Neural progenitor cell (in vitro differentiated cells): Measurements from ENCODE around the gene TBL1Y. TPM values are rescaled to one million over a fixed set of nuclear protein-coding genes. Genes with fewer than 3 reads are reported as not detected.

ENCODE experiments used
- DNase-seq: peaks from one replicate; pipeline ENCODE4 v3.0.0-alpha.2; 2016; ENCODE audit warnings: low spot score
- H2AFZ ChIP-seq: fragments of 200-600 bp; sonication (generic); replicated peaks from 2 replicates; pipeline ENCODE4 v1.6.1; 2016; ENCODE audit warnings: antibody characterized with exemption
- H3F3A ChIP-seq: fragments of 200-600 bp; sonication (generic); 2 replicates; pipeline ENCODE4 v1.6.1; 2016; ENCODE audit warnings: antibody characterized with exemption, low read depth
- H3K27ac ChIP-seq: fragments of 200-600 bp; sonication (generic); 2 replicates; pipeline ENCODE4 v1.5.1; 2016; ENCODE audit warnings: mild to moderate bottlenecking
- H3K27me3 ChIP-seq: fragments of 200-600 bp; sonication (generic); 2 replicates; pipeline ENCODE4 v1.6.1; 2016; ENCODE audit warnings: mild to moderate bottlenecking, moderate library complexity
- H3K36me3 ChIP-seq: fragments of 200-600 bp; sonication (generic); 2 replicates; pipeline ENCODE4 v1.5.1; 2016
- H3K4me1 ChIP-seq: fragments of 200-600 bp; sonication (generic); 2 replicates; pipeline ENCODE4 v1.6.1; 2016; ENCODE audit warnings: mixed run types
- H3K4me2 ChIP-seq: fragments of 200-600 bp; sonication (generic); 2 replicates; pipeline ENCODE4 v1.6.1; 2016
- H3K4me3 ChIP-seq: fragments of 200-600 bp; sonication (generic); 2 replicates; pipeline ENCODE4 v1.5.1; 2016
- H3K79me2 ChIP-seq: fragments of 200-600 bp; sonication (generic); 2 replicates; pipeline ENCODE4 v1.6.1; 2016; ENCODE audit warnings: low read depth
- H3K9ac ChIP-seq: fragments of 200-600 bp; sonication (generic); 2 replicates; pipeline ENCODE4 v1.6.1; 2016
- H3K9me3 ChIP-seq: fragments of 200-600 bp; sonication (generic); 2 replicates; pipeline ENCODE4 v1.5.1; 2016; ENCODE audit warnings: low read depth
- H4K20me1 ChIP-seq: fragments of 200-600 bp; sonication (generic); 2 replicates; pipeline ENCODE4 v1.6.1; 2016; ENCODE audit warnings: low read depth
- H3K27ac Mint-ChIP-seq: 3 replicates; pipeline ENCODE4 v1.8.0; 2021; ENCODE audit warnings: mixed read lengths
- H3K27me3 Mint-ChIP-seq: 2 replicates; pipeline ENCODE4 v1.8.0; 2022; ENCODE audit warnings: low read depth, mild to moderate bottlenecking, inconsistent platforms, moderate library complexity, mixed read lengths; ENCODE audit not compliant: insufficient read depth
- H3K36me3 Mint-ChIP-seq: 3 replicates; pipeline ENCODE4 v1.8.0; 2021; ENCODE audit warnings: mixed read lengths
- H3K4me1 Mint-ChIP-seq: 3 replicates; pipeline ENCODE4 v1.8.0; 2021; ENCODE audit warnings: mixed read lengths
- H3K4me3 Mint-ChIP-seq: 3 replicates; pipeline ENCODE4 v1.8.0; 2021; ENCODE audit warnings: mild to moderate bottlenecking, moderate library complexity, mixed read lengths
- H3K9me3 Mint-ChIP-seq: 3 replicates; pipeline ENCODE4 v1.8.0; 2020; ENCODE audit warnings: mixed read lengths
- CTCF ChIP-seq: fragments of 200-600 bp; sonication (generic); IDR thresholded peaks from 2 replicates; pipeline ENCODE4 v1.5.1; 2017; ENCODE audit warnings: antibody characterized with exemption, mild to moderate bottlenecking
- EZH2 ChIP-seq: fragments of 200-600 bp; sonication (generic); IDR thresholded peaks from 2 replicates; pipeline ENCODE4 v1.6.1; 2017; ENCODE audit warnings: antibody characterized with exemption, mild to moderate bottlenecking, moderate library complexity
- EZH2phosphoT487 ChIP-seq: fragments of 200-600 bp; sonication (generic); IDR thresholded peaks from 2 replicates; pipeline ENCODE4 v1.6.1; 2017; ENCODE audit warnings: antibody characterized with exemption
- total RNA-seq: library from RNA; depleted of rRNA; stranded (reverse); fragments of >200 nt; gene quantifications from 2 replicates; pipeline ENCODE4 v1.2.3, GENCODE V29; 2015; ENCODE audit warnings: low replicate concordance

TBL1Y gene
- total RNA-seq, 1 donor from 2014 or later = not detected

GRCh38 chrY:6972271-6972887 is 61.9 kb downstream of the TBL1Y start:
- H4K20me1 ChIP-seq = no peaks in the 10 kb centered on the region
- H3K27me3 Mint-ChIP-seq = no peaks in the 10 kb centered on the region
- no peaks in the 10 kb centered on the region for H3F3A ChIP-seq
- H3K27ac ChIP-seq = no peak overlapping the region
- H3K4me1 Mint-ChIP-seq = no peaks in the 10 kb centered on the region
- H3K79me2 ChIP-seq = no peaks in the 10 kb centered on the region
- H3K9ac ChIP-seq = no peak overlapping the region
- no peak for DNase-seq
- no peaks in the 10 kb centered on the region for H3K4me1 ChIP-seq
- no peaks in the 10 kb centered on the region for H3K27me3 ChIP-seq
- H3K36me3 Mint-ChIP-seq = no peaks in the 10 kb centered on the region
- H3K27ac Mint-ChIP-seq = no peak overlapping the region
- no peak overlapping the region for H2AFZ ChIP-seq
- H3K36me3 ChIP-seq = no peaks in the 10 kb centered on the region
- TF ChIP-seq EZH2 = no peak
- TF ChIP-seq EZH2phosphoT487 = no peak
- no peak for TF ChIP-seq CTCF
- H3K9me3 ChIP-seq = no peaks in the 10 kb centered on the region
- no peak overlapping the region for H3K4me3 Mint-ChIP-seq
- H3K4me3 ChIP-seq = no peak overlapping the region
- no peak overlapping the region for H3K4me2 ChIP-seq
- no peaks in the 10 kb centered on the region for H3K9me3 Mint-ChIP-seq

- H3K4me1 Mint-ChIP-seq = no peaks in the 10 kb centered on the region
- Histone ChIP-seq H4K20me1 (no peaks in the 10 kb centered on the region), H3K27me3 (no peaks in the 10 kb centered on the region), H3K4me3 (no peak overlapping the region), H3K27ac (no peak overlapping the region), H2AFZ (no peak overlapping the region), H3F3A (no peaks in the 10 kb centered on the region), H3K9me3 (no peaks in the 10 kb centered on the region), H3K4me1 (no peaks in the 10 kb centered on the region), H3K9ac (no peak overlapping the region), H3K79me2 (no peaks in the 10 kb centered on the region), H3K36me3 (no peaks in the 10 kb centered on the region), H3K4me2 (no peak overlapping the region)
- H3K9me3 Mint-ChIP-seq = no peaks in the 10 kb centered on the region
- H3K36me3 Mint-ChIP-seq = no peaks in the 10 kb centered on the region
- no peak for DNase-seq
- H3K27me3 Mint-ChIP-seq = no peaks in the 10 kb centered on the region
- H3K4me3 Mint-ChIP-seq = no peak overlapping the region
- TF ChIP-seq CTCF (no peak), EZH2phosphoT487 (no peak), EZH2 (no peak)
- H3K27ac Mint-ChIP-seq = no peak overlapping the region
Measured at GRCh38 chrY:6974971-6975370, 64.5 kb downstream of the TBL1Y start.

- no peaks in the 10 kb centered on the region for H3K4me1 Mint-ChIP-seq
- H3K4me1 ChIP-seq = no peaks in the 10 kb centered on the region
- H3K9me3 Mint-ChIP-seq = no peaks in the 10 kb centered on the region
Measured at GRCh38 chrY:6977783-6978182, 67.3 kb downstream of the TBL1Y start.

More at GRCh38 chrY:6977783-6978182, 67.3 kb downstream of the TBL1Y start:
- Histone ChIP-seq H3K36me3 (no peaks in the 10 kb centered on the region), H3K4me3 (no peak overlapping the region), H4K20me1 (no peaks in the 10 kb centered on the region), H3K9ac (no peak overlapping the region), H3K27ac (no peak overlapping the region), H3K9me3 (no peaks in the 10 kb centered on the region), H2AFZ (no peak overlapping the region), H3K79me2 (no peaks in the 10 kb centered on the region), H3F3A (no peaks in the 10 kb centered on the region), H3K4me2 (no peak overlapping the region), H3K27me3 (no peaks in the 10 kb centered on the region)
- Mint-ChIP-seq H3K27me3 (no peaks in the 10 kb centered on the region), H3K36me3 (no peaks in the 10 kb centered on the region), H3K4me3 (no peak overlapping the region), H3K27ac (no peak overlapping the region)
- DNase-seq = no peak
- TF ChIP-seq EZH2 = no peak
- no peak for TF ChIP-seq EZH2phosphoT487
- no peak for TF ChIP-seq CTCF
